Measurements from ENCODE around the gene BLOC1S3. TPM values are rescaled to one million over a fixed set of nuclear protein-coding genes. Genes with fewer than 3 reads are reported as not detected.

Gene BLOC1S3
- total and polyA plus RNA-seq, 2 of the 13 experiments (the other 11 are each of a cell fraction or from before 2014, with no cell fraction given) = 4.3 to 4.8 TPM

- TSS peak; percentile 74 for BruUV-seq (replicated peaks)
- peaks cover 17% of the 10 kb centered on the region for H3K79me2 ChIP-seq (ENCODE audit: insufficient read depth, low read length)
- TF ChIP-seq ZMYM3 (CRISPR knock-in tag; IDR thresholded peaks at IDR 0.05) (no peak), RFX5 (IDR thresholded peaks at IDR 0.05; ENCODE audit: low read depth, low read length) (no peak), KLF11 (CRISPR knock-in tag; IDR thresholded peaks at IDR 0.05) (no peak), ZFP36L2 (CRISPR knock-in tag; IDR thresholded peaks at IDR 0.05) (no peak), ZFP41 (CRISPR knock-in tag; IDR thresholded peaks at IDR 0.05; ENCODE audit: borderline replicate concordance) (no peak), ZNF747 (CRISPR knock-in tag; IDR thresholded peaks at IDR 0.05; ENCODE audit: borderline replicate concordance) (no peak), ZNF3 (CRISPR knock-in tag; IDR thresholded peaks at IDR 0.05) (no peak), ZNF451 (CRISPR knock-in tag; IDR thresholded peaks at IDR 0.05) (no peak; the same call in 1 of the 2 replicates), NFATC3 (CRISPR knock-in tag; IDR thresholded peaks at IDR 0.05) (no peak), RBM22 (optimal IDR thresholded peaks at IDR 0.05; ENCODE audit: low read length) (no peak), ZNF354B (CRISPR knock-in tag; IDR thresholded peaks at IDR 0.05) (no peak), FOXK2 (IDR thresholded peaks at IDR 0.05) (no peak), ZHX1 (CRISPR knock-in tag; IDR thresholded peaks at IDR 0.05; ENCODE audit: low read depth) (no peak), HDAC2 (CRISPR knock-in tag; IDR thresholded peaks at IDR 0.05) (0 out of 2 replicates have a peak, but pooled peaks have one; percentile 20), SALL1 (CRISPR knock-in tag; IDR thresholded peaks at IDR 0.05) (no peak; the same call in 1 of the 2 replicates), ZNF101 (CRISPR knock-in tag; IDR thresholded peaks at IDR 0.05; ENCODE audit: borderline replicate concordance, low read depth) (no peak), ZNF775 (CRISPR knock-in tag; IDR thresholded peaks at IDR 0.05; ENCODE audit: borderline replicate concordance) (no peak), ISX (CRISPR knock-in tag; conservative IDR thresholded peaks at IDR 0.05) (no peak), SMARCC2 (IDR thresholded peaks at IDR 0.05) (no peak), SP1 (IDR thresholded peaks at IDR 0.05) (no peak), SP1 (CRISPR knock-in tag; IDR thresholded peaks at IDR 0.05) (no peak), TEAD3 (CRISPR knock-in tag; optimal IDR thresholded peaks at IDR 0.05; ENCODE audit: borderline replicate concordance) (no peak), TRIM24 (CRISPR knock-in tag; IDR thresholded peaks at IDR 0.05) (no peak), CREBL2 (CRISPR knock-in tag; IDR thresholded peaks at IDR 0.05; ENCODE audit: borderline replicate concordance) (no peak), ZNF577 (CRISPR knock-in tag; IDR thresholded peaks at IDR 0.05; ENCODE audit: borderline replicate concordance, low read depth) (no peak), HOXA5 (CRISPR knock-in tag; IDR thresholded peaks at IDR 0.05) (no peak; the same call in 1 of the 2 replicates)
These were observed 698 bp downstream of the BLOC1S3 start for GRCh38 chr19:45179072-45179891.

More at GRCh38 chr19:45179072-45179891, 698 bp downstream of the BLOC1S3 start:
- no peak for DNase-seq (ENCODE audit: low spot score)
- in situ Hi-C loops (cut with HindIII; ENCODE audit: extremely low pct_ligation_motif_present, low pct_unique_long_range_greater_than_20kb) (no loop called here), intact Hi-C loops (cut with micrococcal nuclease; ENCODE audit: unreplicated experiment) (no loop called here)
- Histone ChIP-seq H4K20me1 (ENCODE audit: insufficient read depth, low read length) (no peaks in the 10 kb centered on the region), H3K4me1 (ENCODE audit: insufficient read depth, low read length) (peaks cover 38% of the 10 kb centered on the region), H3K27ac (ENCODE audit: extremely low read length, insufficient read depth, low read length) (peak overlapping the region; percentile 79), H3K27me3 (ENCODE audit: control insufficient read depth in 1 of 2, insufficient read depth in 2 of 2, low read length in 2 of 2) (no peaks in the 10 kb centered on the region; a peak in 1 of 5 replicates), H3K9me3 (ENCODE audit: low read length) (no peaks in the 10 kb centered on the region), H3K4me3 (replicated peaks in 1 of 3; ENCODE audit: insufficient read depth in 1 of 3, low read depth in 2 of 3, low read length in 3 of 3) (peak overlapping the region; percentile 76 to 92 (median 87)), H2AFZ (ENCODE audit: low read length) (no peak overlapping the region), H3K36me3 (replicated peaks in 1 of 2; ENCODE audit: control insufficient read depth in 1 of 2, insufficient read depth in 2 of 2, low read length in 2 of 2) (no peaks in the 10 kb centered on the region), H3K4me2 (ENCODE audit: low read depth, low read length) (peak overlapping the region; percentile 76), H3K9ac (ENCODE audit: insufficient read depth, low read depth, low read length) (peak overlapping the region; percentile 78)
- no peak for FAIRE-seq
- 2% methylated on average over 13 of the region's 97 CpGs for WGBS (ENCODE audit: low lambda C conversion rate)
- ChIA-PET CTCF (ENCODE audit: low intra/inter-chr PET ratio, low total read pairs) (no interaction called here), POLR2A (interaction anchor here (0.8 to 3.4 kb wide), 11 partner anchors 8 to 191 kb away, joined by 4 to 29 read pairs (median 9); partner anchors contain the start of genes CLASRP, ERCC2 and PPP1R37)
- peak; percentile 18 for ATAC-seq

Measured in HepG2 (cell line).